Activated CD4-positive, alpha-beta T cell treated with anti-CD3 and anti-CD28 coated beads, Interleukin-2, Interleukin-4, amounts not matched to agents 100 ng/mL and 50 ng/mL, durations not matched to agents 16 hours and 8 hours (primary cell): ENCODE data around the gene CLMN.
A peak's percentile ranks its signal among the peaks of the same experiment; 100 is the strongest.

Experiments used
- DNase-seq: peaks from one replicate; pipeline ENCODE4 v3.0.0-alpha.2; 2020; ENCODE audit warnings: low spot score

Gene CLMN

GRCh38 chr14:95320078-95320895, 579 bp upstream of the CLMN start:
- no peak for DNase-seq

- no peak for DNase-seq
These were observed 1.1 kb downstream of the CLMN start for GRCh38 chr14:95318399-95319311.

GRCh38 chr14:95317817-95318343, 1.8 kb downstream of the CLMN start:
- DNase-seq: no peak

- no peak for DNase-seq
These were observed 2.9 kb downstream of the CLMN start for GRCh38 chr14:95316821-95317220.

- no peak for DNase-seq
These were observed 4.1 kb downstream of the CLMN start for GRCh38 chr14:95315579-95315978.

GRCh38 chr14:95315156-95315555, 4.6 kb downstream of the CLMN start:
- DNase-seq: no peak

- peak; percentile 82 for DNase-seq
These were observed 5.1 kb downstream of the CLMN start for GRCh38 chr14:95314609-95315008.

- DNase-seq: no peak
These were observed 6.0 kb downstream of the CLMN start for GRCh38 chr14:95313707-95314106.

- no peak for DNase-seq
These were observed 6.5 kb downstream of the CLMN start for GRCh38 chr14:95313190-95313589.

GRCh38 chr14:95312311-95312710, 7.4 kb downstream of the CLMN start:
- no peak for DNase-seq

GRCh38 chr14:95311752-95312151, 8.0 kb downstream of the CLMN start:
- DNase-seq: no peak

- no peak for DNase-seq
These were observed 8.9 kb downstream of the CLMN start for GRCh38 chr14:95310635-95311380.

GRCh38 chr14:95309261-95310051, 10.3 kb downstream of the CLMN start:
- no peak for DNase-seq

- DNase-seq: no peak
These were observed 11.6 kb downstream of the CLMN start for GRCh38 chr14:95308073-95308472.

- DNase-seq: no peak
These were observed 12.2 kb downstream of the CLMN start for GRCh38 chr14:95307402-95308041.

GRCh38 chr14:95305940-95306339, 13.8 kb downstream of the CLMN start:
- no peak for DNase-seq

- no peak for DNase-seq
These were observed 14.6 kb downstream of the CLMN start for GRCh38 chr14:95305145-95305544.

- DNase-seq: no peak
These were observed 15.4 kb downstream of the CLMN start for GRCh38 chr14:95304342-95304741.

- DNase-seq: no peak
These were observed 16.2 kb downstream of the CLMN start for GRCh38 chr14:95303552-95303951.

- no peak for DNase-seq
These were observed 16.8 kb downstream of the CLMN start for GRCh38 chr14:95302667-95303506.
